ENCODE data around the gene ZNF638. TPM values are rescaled to one million over a fixed set of nuclear protein-coding genes. Genes with fewer than 3 reads are reported as not detected.

The ZNF638 gene
- polyA plus RNA-seq, 1 donor = 137 TPM

GRCh38 chr2:71477231-71477691 lies 145.7 kb downstream of the ZNF638 start:
- Histone ChIP-seq H3K4me1 (ENCODE audit: control insufficient read depth, insufficient read depth, low read length) (no peaks in the 10 kb centered on the region), H3K27ac (ENCODE audit: low read length) (no peak overlapping the region), H3K27me3 (ENCODE audit: control insufficient read depth, insufficient read depth, low read length) (peaks cover 14% of the 10 kb centered on the region), H3K36me3 (ENCODE audit: control insufficient read depth, insufficient read depth, low read length) (no peaks in the 10 kb centered on the region), H3K4me3 (ENCODE audit: low read length) (no peak overlapping the region), H3K9me3 (ENCODE audit: control insufficient read depth, low read depth, low read length) (no peaks in the 10 kb centered on the region)
- no peak for DNase-seq
- WGBS (ENCODE audit: insufficient coverage, low lambda C conversion rate) = 100% methylated on average over 1 of the region's 6 CpGs

GRCh38 chr2:71478806-71479205 lies 147.2 kb downstream of the ZNF638 start:
- 0% methylated on average over 1 of the region's 6 CpGs for WGBS (ENCODE audit: insufficient coverage, low lambda C conversion rate)
- DNase-seq = no peak
- H3K36me3 ChIP-seq (ENCODE audit: control insufficient read depth, insufficient read depth, low read length) = no peaks in the 10 kb centered on the region

GRCh38 chr2:71479261-71479660 lies 147.7 kb downstream of the ZNF638 start:
- DNase-seq = no peak
- Histone ChIP-seq H3K9me3 (ENCODE audit: control insufficient read depth, low read depth, low read length) (no peaks in the 10 kb centered on the region), H3K4me3 (ENCODE audit: low read length) (no peak overlapping the region), H3K36me3 (ENCODE audit: control insufficient read depth, insufficient read depth, low read length) (no peaks in the 10 kb centered on the region), H3K27ac (ENCODE audit: low read length) (no peak overlapping the region), H3K27me3 (ENCODE audit: control insufficient read depth, insufficient read depth, low read length) (peaks cover 14% of the 10 kb centered on the region), H3K4me1 (ENCODE audit: control insufficient read depth, insufficient read depth, low read length) (no peaks in the 10 kb centered on the region)
- WGBS (ENCODE audit: insufficient coverage, low lambda C conversion rate) = no CpG with 5 or more reads among the region's 5 CpGs

More at GRCh38 chr2:71478806-71479205, 147.2 kb downstream of the ZNF638 start:
- Histone ChIP-seq H3K27ac (ENCODE audit: low read length) (no peak overlapping the region), H3K9me3 (ENCODE audit: control insufficient read depth, low read depth, low read length) (no peaks in the 10 kb centered on the region), H3K27me3 (ENCODE audit: control insufficient read depth, insufficient read depth, low read length) (peaks cover 14% of the 10 kb centered on the region), H3K4me1 (ENCODE audit: control insufficient read depth, insufficient read depth, low read length) (no peaks in the 10 kb centered on the region), H3K4me3 (ENCODE audit: low read length) (no peak overlapping the region)

DNA sequence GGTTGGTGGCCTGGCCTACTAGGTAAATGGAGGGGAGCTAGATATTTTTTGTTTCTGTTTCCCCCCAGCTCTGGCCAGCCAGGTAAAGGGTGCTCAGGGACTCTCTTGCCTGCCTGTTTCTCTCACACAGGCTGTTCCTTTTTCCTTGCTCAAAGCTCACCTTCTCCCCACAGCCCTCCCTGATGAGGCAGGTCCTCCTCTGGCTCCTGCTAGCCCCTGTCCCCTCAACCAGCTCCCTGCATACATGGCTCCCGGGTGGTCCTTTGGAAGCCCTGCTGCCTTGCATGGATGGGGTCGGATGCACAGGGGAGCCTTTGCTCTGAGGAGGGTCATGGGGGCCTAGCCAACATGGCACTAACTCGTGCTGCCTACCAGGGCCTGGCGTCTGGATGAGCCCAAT lies 149.5 kb downstream of the ZNF638 start:
- H3K27me3 ChIP-seq (ENCODE audit: control insufficient read depth, insufficient read depth, low read length) = peaks cover 11% of the 10 kb centered on the region
- no peaks in the 10 kb centered on the region for H3K9me3 ChIP-seq (ENCODE audit: control insufficient read depth, low read depth, low read length)
- H3K4me1 ChIP-seq (ENCODE audit: control insufficient read depth, insufficient read depth, low read length) = no peaks in the 10 kb centered on the region
- no peak overlapping the region for H3K4me3 ChIP-seq (ENCODE audit: low read length)
- no peaks in the 10 kb centered on the region for H3K36me3 ChIP-seq (ENCODE audit: control insufficient read depth, insufficient read depth, low read length)
- no peak overlapping the region for H3K27ac ChIP-seq (ENCODE audit: low read length)
- DNase-seq = no peak
- no CpG with 5 or more reads among the region's 4 CpGs for WGBS (ENCODE audit: insufficient coverage, low lambda C conversion rate)

- no peaks in the 10 kb centered on the region for H3K9me3 ChIP-seq (ENCODE audit: control insufficient read depth, low read depth, low read length)
- H3K4me3 ChIP-seq (ENCODE audit: low read length) = no peak overlapping the region
- DNase-seq = no peak
- no CpG with 5 or more reads among the region's 4 CpGs for WGBS (ENCODE audit: insufficient coverage, low lambda C conversion rate)
- no peak overlapping the region for H3K27ac ChIP-seq (ENCODE audit: low read length)
- H3K4me1 ChIP-seq (ENCODE audit: control insufficient read depth, insufficient read depth, low read length) = no peaks in the 10 kb centered on the region
- H3K27me3 ChIP-seq (ENCODE audit: control insufficient read depth, insufficient read depth, low read length) = peaks cover 14% of the 10 kb centered on the region
- H3K36me3 ChIP-seq (ENCODE audit: control insufficient read depth, insufficient read depth, low read length) = no peaks in the 10 kb centered on the region
These were observed 150.5 kb downstream of the ZNF638 start for GRCh38 chr2:71482055-71482454.

DNA sequence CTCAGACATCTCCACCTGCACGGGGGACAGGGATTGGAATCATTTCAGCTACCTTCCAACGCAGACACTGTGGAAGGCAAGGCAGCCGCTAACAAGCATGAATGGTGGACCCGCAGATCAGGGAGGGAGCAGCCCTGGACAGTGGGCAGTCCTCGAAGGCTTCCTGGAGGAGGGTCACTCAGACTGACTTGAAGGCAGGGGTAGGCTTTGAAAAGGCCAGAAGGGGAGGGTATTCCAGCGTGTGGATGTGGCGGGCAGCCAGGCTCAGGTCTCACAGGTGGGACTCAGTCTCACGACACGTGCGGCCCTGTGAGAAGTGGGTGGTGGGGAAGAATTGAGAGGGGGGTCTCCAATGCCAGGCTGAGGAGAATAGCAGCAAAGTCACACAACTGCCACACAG lies 151.7 kb downstream of the ZNF638 start:
- Histone ChIP-seq H3K36me3 (ENCODE audit: control insufficient read depth, insufficient read depth, low read length) (no peaks in the 10 kb centered on the region), H3K27me3 (ENCODE audit: control insufficient read depth, insufficient read depth, low read length) (peaks cover 12% of the 10 kb centered on the region), H3K9me3 (ENCODE audit: control insufficient read depth, low read depth, low read length) (no peaks in the 10 kb centered on the region), H3K4me3 (ENCODE audit: low read length) (no peak overlapping the region), H3K27ac (ENCODE audit: low read length) (no peak overlapping the region), H3K4me1 (ENCODE audit: control insufficient read depth, insufficient read depth, low read length) (no peaks in the 10 kb centered on the region)
- DNase-seq = no peak
- whole genome bisulfite sequencing (ENCODE audit: insufficient coverage, low lambda C conversion rate) = no CpG with 5 or more reads among the region's 10 CpGs

- Histone ChIP-seq H3K4me1 (ENCODE audit: control insufficient read depth, insufficient read depth, low read length) (no peaks in the 10 kb centered on the region), H3K9me3 (ENCODE audit: control insufficient read depth, low read depth, low read length) (no peaks in the 10 kb centered on the region), H3K4me3 (ENCODE audit: low read length) (no peak overlapping the region), H3K36me3 (ENCODE audit: control insufficient read depth, insufficient read depth, low read length) (no peaks in the 10 kb centered on the region), H3K27me3 (ENCODE audit: control insufficient read depth, insufficient read depth, low read length) (peaks cover 5% of the 10 kb centered on the region), H3K27ac (ENCODE audit: low read length) (no peak overlapping the region)
- DNase-seq = no peak
- 100% methylated on average over 2 of the region's 2 CpGs for WGBS (ENCODE audit: insufficient coverage, low lambda C conversion rate)
These were observed 152.8 kb downstream of the ZNF638 start for GRCh38 chr2:71484354-71484753.

Other genes with a start within 250 kb of the ZNF638 start
- 26.0 TPM for gene MCEE, start 201.6 kb upstream of the ZNF638 start, polyA plus RNA-seq
- gene MPHOSPH10, start 201.1 kb upstream of the ZNF638 start, polyA plus RNA-seq = 34.4 TPM
- 4.1 TPM for gene PAIP2B, start 104.7 kb upstream of the ZNF638 start, polyA plus RNA-seq
- 6.3 TPM for gene DYSF, start 121.8 kb downstream of the ZNF638 start, polyA plus RNA-seq